Renal pelvis (tissue), 4 donors: Measurements from ENCODE around the gene SIPA1L3. TPM values are rescaled to one million over a fixed set of nuclear protein-coding genes. Genes with fewer than 3 reads are reported as not detected.

ENCODE experiments used
- DNase-seq: peaks from one replicate; pipeline ENCODE4 v3.0.0-alpha.2; 2013
- polyA plus RNA-seq, 3 donors: library from polyadenylated mRNA; unstranded; fragments of 120-200 nt; gene quantifications; one replicate each; pipeline ENCODE4 v1.2.1, GENCODE V29; 2013; ENCODE audit not compliant: insufficient read length in 3 of 3

The SIPA1L3 gene
- polyA plus RNA-seq, 3 donors, result 25.4 to 40.3 (median 28.6) TPM

GRCh38 chr19:38035515-38036495 is 128.8 kb downstream of the SIPA1L3 start:
- no peak for DNase-seq

DNA sequence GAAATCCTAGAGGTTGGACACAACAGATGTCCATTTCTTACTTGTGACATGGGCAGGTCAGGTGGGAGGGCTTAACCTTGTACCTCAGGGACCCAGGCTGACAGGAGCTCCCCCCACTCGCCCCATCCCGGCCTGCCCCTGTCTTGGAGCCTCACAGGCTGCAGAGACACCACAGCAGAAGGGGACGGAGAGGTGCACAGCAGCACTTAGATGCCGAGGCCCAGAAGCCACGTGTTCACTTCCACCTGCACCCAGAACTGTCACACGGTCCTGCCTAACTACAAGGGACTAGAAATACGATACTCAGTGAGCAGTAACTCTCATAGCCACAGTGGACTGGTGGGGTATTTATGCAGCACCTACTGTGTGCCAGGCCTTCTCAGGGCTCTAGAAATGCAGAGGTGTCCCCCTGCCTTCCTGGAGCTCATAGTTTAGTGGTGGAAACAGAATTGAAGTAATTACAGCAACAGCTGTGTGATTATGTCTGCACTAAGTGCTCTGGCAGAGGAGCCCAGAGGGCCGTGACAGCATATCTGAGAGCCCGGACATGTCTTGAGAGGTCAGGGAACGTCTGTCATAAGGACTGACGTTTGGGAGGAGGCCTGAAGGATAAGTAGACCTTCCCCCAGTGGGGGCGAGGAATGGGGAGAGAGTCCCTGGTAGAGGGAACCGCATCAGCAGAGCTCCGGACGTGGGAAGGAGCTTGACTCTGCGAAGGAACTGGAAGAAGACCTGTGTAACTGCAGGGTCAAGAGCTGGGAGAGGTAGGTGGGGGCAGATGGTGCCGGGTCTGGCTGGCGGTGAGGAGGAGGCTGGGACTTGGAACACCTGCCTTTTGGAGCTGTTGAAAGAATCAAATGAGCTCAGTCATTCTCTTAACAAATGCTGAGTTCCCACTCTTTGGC is 130.0 kb downstream of the SIPA1L3 start:
- no peak for DNase-seq

DNA sequence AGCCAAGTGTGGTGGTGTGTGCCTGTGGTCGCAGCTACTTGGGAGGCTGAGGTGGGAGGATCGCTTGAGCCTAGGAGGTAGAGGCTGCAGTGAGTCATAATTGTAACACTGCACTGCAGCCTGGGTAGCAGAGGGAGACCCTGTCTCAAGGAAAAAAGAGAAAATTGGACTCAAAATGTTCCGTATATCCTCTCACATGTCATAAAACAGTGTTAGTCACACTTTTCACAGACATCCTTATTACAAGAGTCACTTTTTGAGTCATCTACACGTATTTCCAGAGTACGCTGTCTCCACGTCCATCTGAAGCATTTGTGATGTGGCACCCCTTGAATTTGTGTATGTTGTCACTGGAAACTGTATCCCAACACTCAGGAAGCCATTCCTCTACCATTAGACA is 133.0 kb downstream of the SIPA1L3 start:
- no peak for DNase-seq

DNA sequence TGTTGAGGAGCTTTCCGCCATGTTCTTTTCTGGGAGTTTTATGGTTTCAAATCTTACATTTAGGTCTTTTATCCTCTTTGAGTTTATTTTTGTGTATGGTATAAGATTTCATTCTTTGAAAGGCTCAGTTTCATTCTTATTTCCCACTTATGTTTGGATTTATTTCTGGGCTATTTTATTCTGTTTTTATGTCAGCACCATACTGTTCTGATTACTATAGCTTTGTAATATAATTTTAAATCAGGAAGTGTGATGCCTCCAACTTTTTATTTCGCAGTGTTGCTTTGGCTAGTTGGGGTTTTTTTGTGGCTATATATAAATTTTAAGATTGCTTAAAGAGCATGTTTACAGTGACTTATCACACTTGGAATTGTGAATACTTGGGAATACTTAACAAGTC is 135.1 kb downstream of the SIPA1L3 start:
- no peak for DNase-seq

- DNase-seq, result no peak
Observed at GRCh38 chr19:38043649-38044144, 136.7 kb downstream of the SIPA1L3 start.

DNA sequence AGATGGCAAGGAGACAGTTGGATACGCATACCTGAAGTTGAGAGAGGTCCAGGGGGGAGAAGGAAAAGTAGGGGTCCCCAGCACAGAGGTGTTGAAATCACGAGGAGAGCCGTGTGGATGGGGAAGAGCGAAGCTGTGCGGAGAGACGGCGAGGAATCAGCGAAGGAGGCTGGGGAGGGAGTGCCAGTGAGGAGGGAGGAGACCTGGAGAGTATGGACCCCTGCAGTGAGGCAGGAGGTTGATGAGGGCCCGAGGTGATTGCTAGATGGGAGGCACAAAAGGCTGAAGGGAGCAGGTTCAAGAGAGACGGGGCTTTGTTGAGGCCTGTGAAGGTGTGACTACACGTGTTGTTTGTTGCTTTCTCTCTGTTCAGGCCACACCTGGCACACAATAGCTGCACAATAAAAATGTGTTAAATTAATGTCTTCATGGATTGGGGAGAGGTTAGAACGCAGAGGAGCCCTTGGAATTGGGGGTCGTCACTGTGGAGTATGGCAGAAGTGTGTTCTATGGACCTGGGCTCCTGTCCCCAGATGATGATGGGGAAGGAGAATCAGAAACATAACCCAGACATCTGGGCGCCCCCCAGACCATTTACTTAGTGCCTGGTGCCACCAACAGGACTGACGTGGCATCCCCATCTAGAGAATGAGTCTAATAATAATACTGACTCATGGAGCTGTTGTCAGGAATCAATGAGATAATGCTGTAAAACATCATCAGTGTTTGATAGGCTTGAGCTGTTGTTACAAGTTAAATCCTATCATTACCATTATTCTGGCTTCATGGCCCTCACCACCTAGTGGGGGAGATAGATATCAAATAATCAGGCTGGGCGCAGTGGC is 137.5 kb downstream of the SIPA1L3 start:
- no peak for DNase-seq

GRCh38 chr19:38045554-38046253 is 138.7 kb downstream of the SIPA1L3 start:
- no peak for DNase-seq

- no peak for DNase-seq
Observed at GRCh38 chr19:38046254-38047048, 139.4 kb downstream of the SIPA1L3 start.

GRCh38 chr19:38047049-38047438 is 140.0 kb downstream of the SIPA1L3 start:
- DNase-seq, result no peak

DNA sequence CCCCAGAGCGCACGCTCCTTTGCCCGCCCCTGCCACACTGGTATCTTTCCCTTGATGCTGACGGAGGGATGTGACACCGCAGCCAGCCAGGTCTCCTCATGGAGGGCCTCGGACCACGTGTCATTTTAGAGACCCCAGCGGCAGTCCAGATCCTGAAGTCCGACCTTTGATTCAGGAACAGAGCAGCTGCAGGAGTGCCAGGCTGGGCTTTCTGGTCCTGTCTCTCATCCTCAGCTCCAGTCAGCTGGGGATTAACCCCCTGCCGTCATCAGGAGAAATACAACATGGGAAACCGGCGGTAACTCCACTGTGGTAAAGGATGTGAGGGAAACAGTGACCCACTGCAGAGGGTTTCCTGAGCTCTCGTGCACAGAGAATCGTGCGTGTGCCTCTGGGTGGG is 140.6 kb downstream of the SIPA1L3 start:
- DNase-seq, result no peak

DNA sequence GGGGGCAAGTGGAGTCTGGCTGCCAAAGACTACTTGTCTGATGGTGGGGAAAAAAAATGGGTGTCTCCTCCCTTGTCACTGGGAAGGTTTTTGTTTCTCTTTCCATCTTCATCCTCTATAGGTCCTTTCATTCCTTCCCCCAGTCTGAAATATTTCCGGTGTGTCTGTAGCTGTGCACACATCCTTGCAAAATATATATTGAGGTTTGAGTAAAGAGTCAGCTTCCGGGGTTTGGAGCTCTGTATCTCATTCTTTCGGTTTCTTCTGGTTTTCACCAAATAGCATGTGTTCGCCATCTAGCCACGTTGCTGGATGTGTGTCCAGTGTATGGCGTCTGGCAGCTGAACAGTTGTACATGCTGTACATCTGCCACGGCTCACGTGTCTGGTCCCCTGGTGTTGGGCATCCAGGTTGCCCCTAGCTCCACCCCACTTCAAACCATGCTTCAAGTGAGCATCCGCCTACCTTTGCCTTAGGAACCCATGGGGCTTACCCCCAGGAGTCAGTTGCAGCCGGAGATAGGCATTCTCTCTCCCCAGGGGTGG is 142.2 kb downstream of the SIPA1L3 start:
- no peak for DNase-seq

GRCh38 chr19:38055010-38055409 is 148.0 kb downstream of the SIPA1L3 start:
- no peak for DNase-seq

- no peak for DNase-seq
Observed at GRCh38 chr19:38055655-38056521, 148.9 kb downstream of the SIPA1L3 start.

- no peak for DNase-seq
Observed at GRCh38 chr19:38056646-38057045, 149.6 kb downstream of the SIPA1L3 start.

- no peak for DNase-seq
Observed at GRCh38 chr19:38057959-38058690, 151.1 kb downstream of the SIPA1L3 start.

DNA sequence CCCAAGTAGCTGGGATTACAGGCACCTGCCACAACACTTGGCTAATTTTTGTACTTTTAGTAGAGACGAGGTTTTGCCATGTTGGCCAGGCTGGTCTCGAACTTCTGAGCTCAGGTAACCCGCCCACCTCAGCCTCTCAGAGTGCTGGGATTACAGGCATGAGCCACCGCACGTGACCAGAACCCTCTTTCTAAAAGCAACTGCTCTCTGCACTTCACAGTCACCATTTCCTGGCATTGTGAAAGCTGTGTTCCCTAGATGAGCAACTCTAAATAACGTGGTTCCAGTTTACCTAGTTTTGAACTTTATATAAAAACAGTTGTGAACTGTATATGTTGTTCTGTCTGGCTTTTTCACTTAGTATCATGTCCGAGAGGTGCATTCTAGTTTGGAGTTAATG is 152.9 kb downstream of the SIPA1L3 start:
- DNase-seq, result no peak

- no peak for DNase-seq
Observed at GRCh38 chr19:38060331-38060730, 153.3 kb downstream of the SIPA1L3 start.

- no peak for DNase-seq
Observed at GRCh38 chr19:38061294-38061693, 154.3 kb downstream of the SIPA1L3 start.
